HG03159 (cell line): Measurements from ENCODE around the gene RASL10B.
"Not testable (repeated sequence)": the region's sequence is repeated elsewhere in the genome, so short reads cannot be mapped to it uniquely, and the experiment has no call there.

ENCODE experiments used
- ATAC-seq: cut with Tn5 transposase; IDR thresholded peaks from one replicate; pipeline ENCODE4 v1.9.1; 2021; ENCODE audit warnings: mild to moderate bottlenecking, moderate library complexity; ENCODE audit not compliant: unreplicated experiment

RASL10B gene

DNA sequence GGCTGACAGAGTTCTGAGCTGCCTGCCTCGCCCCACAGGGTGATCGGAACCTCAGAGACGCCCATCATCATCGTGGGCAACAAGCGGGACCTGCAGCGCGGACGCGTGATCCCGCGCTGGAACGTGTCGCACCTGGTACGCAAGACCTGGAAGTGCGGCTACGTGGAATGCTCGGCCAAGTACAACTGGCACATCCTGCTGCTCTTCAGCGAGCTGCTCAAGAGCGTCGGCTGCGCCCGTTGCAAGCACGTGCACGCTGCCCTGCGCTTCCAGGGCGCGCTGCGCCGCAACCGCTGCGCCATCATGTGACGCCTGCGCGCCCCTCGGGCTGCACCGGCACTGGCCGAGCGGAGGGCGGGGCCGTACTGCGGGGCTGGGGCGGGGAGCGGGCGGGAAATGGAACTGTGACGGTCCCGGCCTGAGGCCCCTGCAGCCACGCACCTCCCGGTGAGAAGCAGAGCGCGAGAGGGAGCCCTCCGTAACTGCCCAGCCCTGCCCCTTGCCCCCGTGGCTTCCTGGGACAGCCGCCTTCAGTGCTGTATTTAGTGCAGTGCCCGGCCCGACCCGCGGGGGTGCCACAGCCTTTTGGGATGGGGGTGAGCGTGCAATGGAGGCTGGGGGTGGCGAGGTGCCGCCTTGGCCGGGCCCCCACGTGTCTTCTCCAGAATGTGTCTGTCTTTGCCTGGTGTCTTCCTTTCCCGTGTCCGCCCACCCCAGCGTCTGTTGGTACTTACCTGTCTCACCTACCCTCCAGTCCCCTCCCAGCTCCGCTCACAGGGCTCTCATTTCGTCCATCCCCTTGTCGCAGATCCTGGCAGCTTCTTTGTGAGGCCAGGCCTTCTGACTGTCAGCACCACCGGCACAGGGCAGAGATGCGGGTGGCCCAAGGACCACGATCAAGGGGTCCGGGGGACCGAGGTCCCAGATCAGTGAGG, 9.8 kb downstream of the RASL10B start:
- no peak for ATAC-seq

DNA sequence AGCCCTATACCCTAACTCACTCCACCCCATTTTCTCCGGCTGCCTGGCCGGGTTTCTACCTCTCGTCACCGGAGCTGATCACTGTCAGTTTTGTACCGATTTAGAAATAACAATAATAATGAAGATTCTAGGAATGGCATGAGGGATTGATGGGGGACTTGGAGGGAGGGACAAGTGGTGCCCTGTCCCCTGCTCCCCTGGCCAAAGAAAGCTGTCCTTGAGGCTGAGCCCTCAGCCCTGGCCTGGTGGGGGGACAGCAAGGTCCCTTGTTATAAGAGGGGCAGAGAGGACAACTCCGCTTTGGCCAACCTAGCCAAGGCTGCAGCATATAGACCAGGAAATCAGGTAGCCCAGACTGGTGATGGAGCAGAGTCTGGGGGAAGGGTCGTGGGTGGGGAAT, 11.1 kb downstream of the RASL10B start:
- ATAC-seq: no peak

DNA sequence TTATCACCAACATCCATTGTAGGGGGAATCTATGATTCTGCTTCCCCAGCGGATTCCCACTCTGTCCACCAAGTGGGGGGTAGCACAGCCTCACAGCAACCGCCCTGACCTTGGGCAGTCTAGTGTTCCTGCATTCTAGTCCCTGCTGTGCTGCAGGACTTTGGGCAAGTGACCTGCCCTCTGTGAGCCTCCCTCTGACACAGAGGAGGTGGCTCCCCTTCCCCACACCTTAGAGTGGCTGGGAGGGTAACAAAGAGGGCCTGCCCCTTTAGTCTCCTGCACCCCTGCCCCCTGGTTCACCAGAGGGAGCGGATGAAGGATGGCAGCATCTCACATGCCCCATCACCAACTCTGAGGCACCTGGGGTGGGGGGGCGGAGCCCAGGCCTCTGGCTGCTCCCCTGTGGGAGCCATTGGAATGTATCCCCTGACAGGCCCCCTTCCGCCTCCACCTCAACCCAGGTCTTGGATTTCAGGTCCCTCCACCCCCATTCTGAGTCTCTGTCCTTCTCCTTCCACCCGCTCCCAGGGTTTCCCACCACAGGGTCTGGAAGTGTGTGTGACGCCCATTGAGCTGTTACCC, 11.5 kb downstream of the RASL10B start:
- ATAC-seq: no peak

DNA sequence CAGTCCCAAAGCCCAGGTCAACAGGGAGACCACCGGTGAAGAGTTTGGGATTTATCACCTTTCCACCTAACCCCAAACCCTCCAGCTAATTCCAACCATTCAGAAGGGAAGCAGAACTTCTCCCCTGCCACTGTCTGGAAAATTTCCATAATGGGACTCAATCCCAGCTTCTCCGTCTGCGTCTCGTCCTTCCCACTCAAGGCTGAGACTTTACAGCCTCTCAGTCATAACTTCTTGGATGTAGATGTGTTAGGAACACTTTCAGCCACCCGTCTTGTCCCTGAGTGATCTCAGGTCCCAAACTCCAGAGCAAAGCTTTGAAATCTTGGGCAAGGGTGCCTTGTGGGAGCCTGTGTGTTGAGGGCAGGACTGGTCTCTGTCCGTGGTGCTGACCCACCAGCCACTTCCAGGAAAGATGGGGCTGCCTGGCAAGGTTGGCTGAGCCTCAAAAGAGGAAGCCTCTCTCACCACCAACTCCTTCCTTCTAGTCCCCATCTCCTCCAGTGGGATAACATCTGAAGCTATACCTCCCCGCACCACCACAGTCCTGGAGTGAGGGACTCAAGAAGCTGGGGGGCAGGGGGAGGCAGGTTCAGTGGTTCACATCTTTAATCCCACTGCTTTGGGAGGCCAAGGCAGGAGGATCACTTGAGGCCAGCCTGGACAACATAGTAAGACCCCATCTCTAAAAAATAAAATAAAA, 12.3 kb downstream of the RASL10B start:
- no peak for ATAC-seq

DNA sequence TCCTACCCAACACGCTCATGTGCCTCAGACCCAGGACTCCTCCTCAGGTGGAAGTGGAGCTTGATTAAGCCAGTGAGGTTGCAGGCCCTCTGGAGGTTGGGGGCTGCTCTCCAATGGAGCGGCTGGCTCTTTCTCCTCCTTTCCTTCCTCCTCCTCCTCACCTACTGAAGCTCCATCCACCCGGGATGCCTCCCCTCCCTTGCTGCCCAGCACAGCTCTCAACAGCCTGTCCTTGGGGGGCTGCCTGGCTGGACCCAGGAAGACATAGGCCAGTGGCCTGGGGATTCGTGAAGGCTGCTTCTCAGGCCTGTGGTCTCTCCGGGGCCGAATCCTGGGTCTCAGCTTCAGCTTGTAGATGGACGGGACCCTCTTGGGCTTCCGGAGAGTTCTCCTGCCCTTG, 13.4 kb downstream of the RASL10B start:
- no peak for ATAC-seq

DNA sequence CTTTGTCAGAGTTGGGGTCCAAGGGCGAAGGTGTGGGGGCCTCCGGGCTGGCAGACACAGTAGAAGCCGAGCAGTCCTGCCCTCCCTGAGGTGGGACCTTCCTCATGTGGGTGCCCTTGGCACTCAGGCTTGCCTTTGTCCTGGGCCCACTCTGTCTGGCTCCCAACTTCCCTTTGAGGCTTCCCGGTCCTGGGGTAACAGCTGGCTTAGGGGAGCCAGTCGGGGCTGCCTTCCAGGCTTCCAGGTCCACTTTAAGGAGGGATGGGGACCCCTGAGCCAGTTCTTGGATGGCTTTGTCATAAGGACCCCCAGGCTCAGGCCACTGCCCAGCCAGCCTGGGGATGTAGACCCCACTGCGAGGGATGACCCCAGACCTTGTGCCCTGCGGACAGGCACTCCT, 13.8 kb downstream of the RASL10B start:
- ATAC-seq: no peak

DNA sequence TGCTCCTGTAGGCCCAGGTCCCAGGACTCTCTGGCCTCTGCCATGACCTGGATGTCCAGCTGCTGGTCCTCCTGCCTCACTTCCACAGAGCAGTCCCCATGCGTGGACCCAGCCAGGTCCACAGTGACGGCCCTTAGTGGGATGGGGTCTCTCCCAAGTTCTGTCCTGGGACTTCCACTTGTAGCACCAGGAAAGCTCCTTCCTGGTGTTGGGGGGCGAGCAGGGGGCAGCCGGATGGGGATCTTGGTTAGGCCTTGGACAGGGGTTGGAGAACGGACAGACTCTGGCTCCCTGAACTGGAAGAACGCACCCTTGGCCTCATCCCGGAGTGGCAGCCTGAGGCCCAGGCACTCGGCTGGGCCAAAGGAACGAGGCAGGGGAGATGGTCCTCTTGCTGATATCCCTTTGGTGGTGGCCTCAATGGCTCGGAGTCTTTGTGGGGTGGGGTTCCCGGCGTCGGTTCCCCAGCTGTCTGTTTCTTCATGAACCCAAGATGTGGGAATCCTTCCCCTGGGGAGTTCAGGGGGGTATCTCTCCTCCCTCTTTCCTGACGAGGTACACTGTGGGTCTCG, 14.4 kb downstream of the RASL10B start:
- ATAC-seq: no peak

DNA sequence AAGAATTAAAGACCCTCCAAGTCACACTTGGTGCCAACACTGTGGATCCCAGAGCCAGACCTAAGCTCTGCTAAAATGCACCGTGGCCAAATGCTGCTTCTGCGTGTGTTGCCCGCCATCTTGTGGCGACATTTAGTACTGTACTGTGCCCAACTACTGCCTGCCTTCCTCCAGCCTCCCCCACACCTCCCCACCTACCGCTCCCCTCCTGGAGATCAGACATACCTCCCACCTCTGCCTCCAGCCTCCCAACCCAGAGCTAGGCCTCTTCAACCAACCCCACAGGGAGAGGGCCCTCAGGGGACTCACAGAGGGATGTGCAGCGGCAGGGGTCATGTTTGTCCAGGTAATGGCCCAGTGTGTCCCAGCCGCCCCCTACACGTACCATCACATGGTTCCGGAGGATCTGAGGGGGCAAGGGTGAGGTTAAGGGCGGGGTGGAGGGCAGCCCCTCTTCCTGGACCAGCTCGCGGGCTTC, 16.1 kb downstream of the RASL10B start:
- ATAC-seq: no peak

DNA sequence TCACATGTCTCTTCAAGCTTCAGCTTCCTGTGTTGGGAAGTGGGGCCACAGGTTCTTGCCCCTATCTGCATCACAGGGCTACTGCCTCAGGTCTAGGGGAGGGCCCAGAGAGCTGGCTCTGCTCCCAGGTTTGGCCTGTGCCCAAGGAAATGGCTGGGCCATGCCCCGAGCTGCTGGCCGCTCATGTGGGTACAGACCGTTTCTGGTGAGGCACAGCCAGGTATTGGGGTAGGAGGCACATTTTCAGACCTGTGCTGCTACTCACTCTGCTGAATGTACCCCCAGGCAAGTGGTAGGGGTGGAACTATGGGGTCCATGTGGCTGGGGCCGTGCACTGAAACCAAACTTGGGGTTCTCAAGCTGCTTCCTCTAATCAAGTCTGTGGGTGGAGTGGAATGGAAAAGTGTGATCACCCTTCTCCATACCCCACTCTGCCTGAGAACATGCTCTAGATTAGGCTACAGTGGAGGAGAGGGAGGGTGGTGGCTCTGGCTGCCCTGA, 17.0 kb downstream of the RASL10B start:
- ATAC-seq: no peak

DNA sequence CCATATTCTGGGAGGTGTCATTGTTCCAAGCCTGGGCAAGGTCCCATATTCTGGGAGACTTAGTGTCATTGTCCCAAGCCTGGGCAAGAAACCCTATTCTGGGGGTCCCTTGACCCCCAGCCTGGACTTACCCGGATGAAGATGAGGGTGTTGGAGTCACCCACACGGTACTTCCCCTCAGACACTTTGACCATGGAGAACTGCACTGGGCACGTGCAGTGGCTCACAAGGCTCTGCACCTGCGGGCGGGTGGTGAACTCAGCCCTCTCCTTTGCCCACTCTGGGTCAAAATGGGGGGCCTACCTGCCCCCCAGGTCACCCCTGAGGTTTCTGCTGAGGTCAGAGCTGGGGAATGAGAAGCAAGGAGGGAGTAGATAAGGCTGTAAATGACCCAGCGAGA, 17.5 kb downstream of the RASL10B start:
- ATAC-seq: no peak

DNA sequence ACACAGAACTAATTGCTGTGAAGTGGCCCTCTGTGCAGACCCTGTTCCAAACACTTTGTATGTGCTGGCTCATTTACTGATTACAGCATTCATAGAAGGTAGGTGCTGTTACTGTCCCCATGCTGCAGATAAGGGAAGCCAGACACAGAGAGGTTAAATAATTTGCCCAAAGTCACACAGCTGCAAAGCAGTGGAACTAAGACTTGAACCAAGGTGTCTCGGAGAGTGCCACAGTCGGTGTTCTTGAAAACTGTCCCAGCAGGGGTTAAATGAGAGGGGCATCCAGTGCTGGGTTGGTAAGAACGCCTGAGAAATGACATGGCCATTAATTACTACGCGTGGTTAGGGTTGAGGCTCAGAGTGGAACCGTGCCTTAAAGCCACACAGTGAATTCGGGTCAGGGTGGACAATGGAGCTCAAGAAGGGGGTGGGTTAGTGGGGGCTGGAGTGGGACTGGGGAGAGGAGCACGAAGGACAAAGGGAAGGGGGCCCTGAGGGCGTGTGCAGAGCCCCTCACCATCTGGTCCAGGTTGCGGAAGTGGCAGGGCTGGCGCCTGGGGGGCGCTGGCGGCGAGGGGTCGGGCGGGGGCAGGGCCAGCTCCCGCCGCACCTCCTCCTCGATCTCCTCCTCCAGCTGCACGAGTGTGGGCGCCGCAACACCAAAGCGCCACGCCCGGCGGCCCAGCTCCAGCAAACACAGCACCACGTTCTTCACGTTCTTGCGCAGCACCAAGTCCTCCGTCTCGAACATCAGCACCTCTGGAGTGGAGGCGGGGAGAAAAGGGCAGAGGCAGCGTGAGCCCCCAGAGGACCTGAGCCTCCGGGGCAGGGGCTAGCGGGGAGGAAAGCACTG, 18.3 kb downstream of the RASL10B start:
- no peak for ATAC-seq

DNA sequence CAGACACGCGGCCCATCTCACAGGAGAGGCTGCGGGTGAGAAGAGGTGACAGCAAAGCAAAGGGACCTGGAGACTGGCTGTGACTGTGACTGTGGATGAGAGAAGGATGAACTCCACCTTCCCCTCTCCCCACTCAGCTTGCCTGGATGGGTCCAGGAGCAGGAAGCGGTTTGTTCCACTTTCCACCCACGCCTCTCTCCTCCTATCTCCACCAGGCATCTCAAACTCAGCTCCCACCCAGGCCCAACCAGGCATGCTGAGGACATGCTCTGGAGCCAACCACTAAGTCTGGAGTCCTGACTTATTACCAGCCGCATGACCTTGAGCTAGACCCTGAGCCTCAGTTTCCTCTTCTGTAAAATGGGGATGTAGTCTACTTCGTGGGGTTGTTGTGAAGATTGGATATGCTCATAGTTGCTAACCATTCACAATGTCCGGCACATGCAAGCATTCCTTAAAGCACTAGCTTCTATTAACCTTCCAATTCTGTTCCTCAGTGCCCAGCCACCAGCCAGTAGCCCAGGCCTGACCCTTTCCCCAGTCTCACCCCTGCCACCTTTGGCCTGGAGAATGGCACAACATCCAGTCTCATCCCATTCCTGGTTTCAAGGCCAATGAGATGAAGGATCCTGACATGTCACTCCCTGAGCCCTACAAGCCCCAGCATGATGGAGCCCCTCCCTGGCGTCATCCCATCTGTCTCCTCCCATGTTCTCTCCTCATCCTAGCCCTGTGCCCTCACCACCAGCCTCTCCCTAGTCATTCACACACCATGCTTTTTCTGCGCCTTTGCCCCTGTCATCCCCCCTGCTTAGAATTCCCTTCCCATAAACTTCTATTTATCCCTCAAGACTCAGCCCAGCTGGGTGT, 19.3 kb downstream of the RASL10B start:
- no peak for ATAC-seq

DNA sequence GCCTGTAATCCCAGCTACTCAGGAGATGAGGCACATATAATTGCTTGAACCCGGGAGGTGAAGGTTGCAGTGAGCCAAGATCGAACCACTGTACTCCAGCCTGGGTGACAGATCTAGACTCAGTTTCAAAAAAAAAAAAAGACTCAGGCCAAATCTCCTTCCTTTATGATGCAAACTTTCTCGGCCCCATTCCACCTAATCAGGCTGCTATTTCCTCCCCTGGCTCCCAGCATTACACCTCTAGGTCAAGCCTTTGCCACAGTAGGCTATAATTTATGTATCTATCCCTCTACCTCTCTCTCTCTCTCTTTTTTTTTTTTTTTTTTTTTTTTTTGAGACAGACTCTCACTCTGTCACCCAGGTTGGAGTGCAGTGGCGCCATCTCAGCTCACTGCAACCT, 20.1 kb downstream of the RASL10B start:
- not testable (repeated sequence) for ATAC-seq

DNA sequence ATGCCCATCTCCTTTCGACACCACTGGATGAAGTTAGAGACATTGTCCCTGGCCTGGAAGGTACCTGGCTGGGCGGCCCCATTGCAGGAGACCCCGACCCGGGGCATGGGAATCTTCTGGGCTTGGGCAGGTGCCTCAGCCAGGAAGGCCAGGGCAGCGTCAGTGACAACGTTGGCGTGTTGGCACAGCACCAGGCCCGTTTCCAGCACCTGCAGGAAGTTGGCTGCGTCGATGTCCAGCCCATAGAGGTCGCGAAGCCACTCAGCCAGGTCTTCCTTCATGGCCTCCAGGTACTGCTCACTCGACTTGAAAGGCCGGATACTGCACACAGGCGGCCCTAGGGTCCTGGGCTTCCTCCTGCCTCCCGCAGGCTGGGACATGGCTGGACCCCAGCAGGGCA, 21.0 kb downstream of the RASL10B start:
- no peak for ATAC-seq

DNA sequence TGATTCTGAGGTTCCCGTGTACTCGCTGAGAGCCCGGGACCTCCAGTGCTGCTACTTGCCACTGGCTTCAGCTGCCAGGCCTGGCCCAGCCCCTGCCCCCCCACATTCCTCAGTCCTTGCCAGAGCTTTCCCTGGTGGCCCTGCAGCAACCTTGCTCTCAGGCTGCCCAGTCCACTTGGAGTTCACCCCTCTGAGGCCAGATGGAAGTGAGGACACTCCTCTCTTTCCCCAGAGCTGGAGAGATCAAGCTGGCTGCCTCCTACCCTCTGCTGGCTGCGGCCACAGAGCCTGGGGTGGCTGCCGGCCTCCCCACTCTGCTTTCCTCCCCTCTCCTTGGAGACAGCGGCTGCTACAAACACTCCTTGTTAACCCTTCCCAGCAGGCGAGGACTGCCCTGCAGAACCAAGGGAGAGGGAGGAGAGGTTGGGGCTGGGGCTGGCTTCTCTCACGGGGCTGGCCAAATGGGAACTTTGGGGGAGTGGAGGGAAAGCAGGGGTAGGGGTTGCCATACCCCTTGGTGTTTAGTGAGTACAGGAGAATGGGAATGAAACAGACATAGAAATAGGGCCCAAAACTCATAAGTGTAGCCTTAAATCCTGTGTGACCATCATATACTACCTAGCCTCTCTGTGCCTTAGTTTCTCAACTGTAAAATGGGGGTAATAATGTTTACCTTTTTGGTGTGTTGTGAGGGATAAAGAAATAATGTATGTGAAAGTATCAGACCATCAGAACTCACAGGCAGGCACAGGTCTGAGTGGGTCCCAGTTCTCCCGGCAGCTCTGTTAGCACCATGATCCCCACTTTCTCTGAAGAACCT, 21.7 kb downstream of the RASL10B start, which contains the start of gene GAS2L2:
Gene GAS2L2, minus strand, starts transcription at position 295 of the 820 bp plus-strand sequence. CDS start 389 bp downstream, outside the sequence.
- no peak for ATAC-seq

DNA sequence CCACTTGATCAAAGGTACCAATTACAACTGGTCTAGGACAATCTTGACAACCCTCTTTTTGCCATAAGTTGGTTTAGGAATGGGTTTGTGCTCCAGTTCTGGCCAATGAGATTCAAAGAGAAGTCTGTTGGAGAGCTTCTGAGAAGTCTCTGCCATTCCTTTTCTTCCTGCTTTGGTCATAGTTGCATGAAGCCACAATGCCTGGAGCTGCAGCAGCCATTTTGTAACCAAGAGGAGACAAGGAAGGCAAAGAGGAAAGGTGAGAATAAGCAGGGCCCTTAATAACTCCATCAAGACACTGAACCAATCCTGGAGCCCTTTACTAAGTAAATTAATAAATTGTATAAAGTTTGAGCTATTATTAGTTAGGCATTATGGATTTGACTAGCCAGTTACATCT, 25.8 kb downstream of the RASL10B start:
- ATAC-seq: no peak

DNA sequence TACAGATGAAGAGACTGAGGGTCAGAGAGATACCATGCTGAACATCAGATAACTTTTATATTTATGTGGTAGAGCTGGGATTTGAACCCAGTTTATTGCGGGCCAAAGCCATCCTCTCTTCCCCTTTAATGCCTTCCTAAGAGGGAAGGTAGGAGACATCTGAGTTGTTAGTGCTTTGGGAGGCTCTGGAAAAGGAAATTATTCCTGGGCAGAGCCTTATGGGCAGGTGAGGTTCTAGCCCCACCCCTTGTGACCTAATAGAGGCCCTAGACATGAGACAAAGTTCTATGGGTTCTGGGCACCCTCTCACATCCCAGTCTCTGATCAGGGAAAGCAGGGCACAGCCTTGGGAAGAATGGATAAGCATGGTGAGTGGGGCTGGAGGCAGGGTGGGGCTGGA, 29.1 kb downstream of the RASL10B start, which contains the start of gene C17orf50:
Gene C17orf50, plus strand, starts transcription at position 301 of the 400 bp plus-strand sequence. Its CDS starts 55 bp downstream, at position 356.
- ATAC-seq: no peak

DNA sequence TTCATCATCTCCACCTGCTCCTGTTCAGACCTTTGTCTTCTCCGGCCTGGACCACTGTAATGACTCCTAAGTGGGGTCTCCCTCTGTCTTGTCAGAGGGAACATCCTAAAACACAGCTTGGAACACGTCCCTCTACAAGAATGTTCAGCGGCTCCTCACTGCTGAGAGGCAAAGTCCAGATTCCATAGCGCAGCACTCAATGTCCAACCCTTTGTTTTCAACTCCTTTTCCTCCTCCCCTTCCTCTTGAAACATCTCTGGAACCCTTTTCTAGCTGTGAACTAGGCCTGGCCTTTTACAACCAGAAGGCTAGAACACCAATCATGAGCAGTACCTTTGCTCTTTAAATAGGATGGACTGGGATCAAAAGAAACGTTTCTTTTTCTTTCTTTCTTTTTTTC, 30.2 kb downstream of the RASL10B start:
- ATAC-seq: no peak
